Eye (tissue), 1 donor: Measurements from ENCODE around the gene MYO1H.

Experiments
- DNase-seq: peaks from one replicate; pipeline ENCODE4 v3.0.0-alpha.2; 2015

Gene MYO1H

GRCh38 chr12:109493938-109494337 lies 146.2 kb downstream of the MYO1H start:
- no peak for DNase-seq

DNA sequence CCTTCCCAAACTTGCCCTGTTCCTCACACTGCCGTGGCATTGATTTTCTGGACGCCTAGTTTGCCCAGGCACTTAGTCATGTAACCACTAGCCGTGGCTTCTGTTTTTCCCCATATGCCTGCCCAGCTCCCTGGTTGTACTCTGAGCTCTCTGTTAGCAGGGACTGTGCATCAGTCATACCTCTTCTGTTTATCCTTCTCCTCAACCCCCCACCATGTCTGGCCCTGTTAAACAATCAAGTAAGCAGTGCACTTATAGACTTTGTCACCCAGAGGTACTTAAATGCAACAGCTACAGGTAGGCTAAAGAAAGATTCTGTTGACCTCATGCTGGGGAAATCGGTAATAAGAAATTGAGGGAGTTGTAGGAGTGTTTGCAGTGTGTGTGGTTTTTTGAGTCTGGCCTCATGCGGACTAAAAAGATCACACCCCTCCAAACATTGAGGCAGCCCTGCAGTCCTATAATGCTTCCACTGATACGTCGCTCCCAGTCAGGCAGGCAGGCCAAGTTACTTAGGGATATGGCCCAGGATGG lies 146.7 kb downstream of the MYO1H start:
- no peak for DNase-seq

GRCh38 chr12:109495012-109495411 lies 147.3 kb downstream of the MYO1H start:
- no peak for DNase-seq

DNA sequence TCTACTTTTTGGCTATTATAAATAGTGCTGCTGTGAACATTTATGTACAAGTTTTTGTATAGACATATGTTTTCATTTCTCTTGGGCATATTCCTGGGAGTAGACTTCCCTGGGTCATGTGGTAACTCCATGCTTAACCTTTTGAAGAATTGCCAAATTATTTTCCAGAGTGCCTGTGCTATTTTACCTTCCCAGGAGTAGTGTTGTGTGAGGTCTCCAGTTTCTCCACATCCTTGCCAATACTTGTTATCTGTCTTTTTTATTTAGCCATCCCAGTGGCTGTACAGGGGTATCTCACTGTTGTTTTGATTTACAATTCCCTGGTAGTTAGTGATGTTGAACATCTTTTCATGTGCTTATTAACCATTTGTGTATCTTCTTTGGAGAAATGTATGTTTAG lies 148.6 kb downstream of the MYO1H start:
- no peak for DNase-seq

- no peak for DNase-seq
Measured at GRCh38 chr12:109497675-109498074, 150.0 kb downstream of the MYO1H start.
